GM19372 (cell line): ENCODE results near the gene SMIM14.
"Not testable (repeated sequence)": the region's sequence is repeated elsewhere in the genome, so short reads cannot be mapped to it uniquely, and the experiment has no call there.

Source experiments
- ATAC-seq: cut with Tn5 transposase; IDR thresholded peaks from one replicate; pipeline ENCODE4 v1.9.1; 2021; ENCODE audit warnings: mild to moderate bottlenecking, low read depth, moderate library complexity; ENCODE audit not compliant: unreplicated experiment

The SMIM14 gene

DNA sequence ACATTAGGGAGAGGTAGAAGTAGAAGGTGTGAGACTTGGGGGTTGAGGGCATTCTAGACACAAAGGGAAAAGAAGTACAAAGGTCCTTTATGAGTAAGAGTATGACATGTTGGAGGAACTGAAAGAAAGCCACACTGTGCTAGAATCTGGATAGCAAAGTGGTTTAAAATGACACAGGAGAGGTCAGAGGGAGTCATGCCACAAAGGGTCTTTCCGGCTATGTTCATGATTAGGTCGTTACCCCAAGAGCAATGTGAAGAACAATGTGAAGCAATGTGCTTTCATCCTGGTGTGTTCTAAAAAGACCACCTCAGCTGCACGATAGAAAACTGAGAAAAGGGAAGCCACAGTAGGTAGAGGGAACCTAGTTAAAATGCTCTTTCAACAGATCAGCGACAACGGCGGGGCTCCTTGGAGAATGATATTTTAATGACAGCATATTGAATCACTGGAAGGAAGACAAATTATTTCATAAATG lies 29.2 kb downstream of the SMIM14 start:
- ATAC-seq = peak; percentile 91

DNA sequence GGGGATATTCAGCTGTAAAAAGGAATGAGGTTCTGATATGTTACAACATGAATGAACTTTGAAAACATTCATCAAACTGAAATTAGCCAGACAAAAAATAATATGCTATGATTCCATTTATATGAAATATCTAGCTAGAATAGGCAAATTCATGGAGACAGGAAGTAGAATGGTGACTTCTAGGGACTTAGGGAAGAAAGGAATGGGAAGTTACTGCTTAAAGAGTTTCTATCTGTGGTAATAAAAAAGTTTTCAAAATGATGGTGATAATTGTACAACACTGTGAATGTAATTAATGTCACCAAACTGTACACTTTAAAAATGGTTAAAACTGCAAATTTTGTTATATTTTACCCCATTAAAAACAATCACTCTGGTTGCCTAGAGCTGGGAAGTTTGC lies 30.2 kb downstream of the SMIM14 start:
- ATAC-seq = no peak

DNA sequence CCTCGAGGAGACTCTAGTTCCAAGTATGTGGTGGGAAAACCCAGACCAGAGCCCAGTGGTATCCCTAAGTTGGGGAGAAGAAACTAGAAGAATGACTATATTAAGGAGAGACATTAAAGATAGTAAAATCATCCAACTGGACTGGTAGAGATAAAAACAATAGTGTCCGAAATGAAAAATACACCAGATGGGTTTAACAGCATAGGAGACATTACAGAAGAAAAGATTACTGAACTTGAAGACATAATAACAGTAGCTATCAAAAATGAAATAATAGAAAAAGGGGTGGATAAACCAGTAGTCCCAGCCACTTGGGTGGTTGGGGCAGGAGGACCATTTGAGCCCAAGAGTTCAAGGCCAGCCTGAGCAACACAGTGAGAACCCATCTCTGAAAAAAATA lies 31.9 kb downstream of the SMIM14 start:
- ATAC-seq = no peak

DNA sequence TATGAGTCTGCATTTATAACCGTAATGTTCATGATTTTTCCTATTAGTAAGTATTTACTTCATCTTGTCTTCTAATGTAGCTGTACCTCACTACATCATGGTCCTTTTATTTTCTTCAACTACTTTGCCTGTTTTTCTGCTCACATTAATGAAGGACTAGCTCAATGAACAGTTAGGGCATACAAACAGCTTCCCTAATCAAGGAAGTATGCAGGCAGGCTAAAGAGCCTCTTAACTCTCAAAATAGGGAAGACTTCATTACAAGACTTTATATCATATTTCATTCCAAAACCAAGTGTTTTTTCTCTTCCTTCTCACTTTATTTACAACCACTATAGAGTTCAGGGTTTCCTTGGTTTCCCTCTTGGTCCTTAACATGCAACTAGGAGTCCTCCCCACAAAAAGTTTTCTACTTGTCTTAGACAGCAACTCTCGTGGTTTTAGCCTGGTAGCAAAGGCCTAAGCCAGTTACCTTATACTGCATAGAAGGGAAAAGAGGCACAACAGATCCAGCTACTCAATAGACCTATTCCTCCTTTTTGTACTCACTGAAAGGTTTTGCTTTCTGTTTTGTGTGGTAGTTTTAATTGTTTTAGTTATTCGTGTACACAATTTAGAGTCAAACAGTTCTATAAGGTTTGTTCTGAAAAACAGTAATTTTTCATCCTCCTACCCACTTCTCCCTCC lies 40.8 kb downstream of the SMIM14 start:
- no peak for ATAC-seq

DNA sequence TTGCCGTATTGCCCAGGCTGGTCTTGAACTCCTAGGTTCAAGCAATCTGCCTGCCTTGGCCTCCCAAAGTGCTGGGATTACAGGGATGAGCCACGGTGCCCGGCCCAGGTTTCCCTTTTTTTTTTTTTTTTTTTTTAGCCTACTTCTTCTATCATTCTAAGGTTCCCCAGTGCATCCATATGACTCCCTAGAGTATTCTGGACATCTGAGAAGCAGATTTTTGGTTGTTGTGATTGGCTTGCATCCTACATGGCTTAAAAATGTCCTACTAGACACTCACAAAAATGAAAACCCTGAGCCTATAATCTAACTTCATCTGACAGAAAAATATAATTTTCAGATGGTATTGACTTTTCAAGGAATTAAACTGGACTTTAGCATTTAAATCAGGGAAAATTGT lies 41.7 kb downstream of the SMIM14 start:
- ATAC-seq = no peak

DNA sequence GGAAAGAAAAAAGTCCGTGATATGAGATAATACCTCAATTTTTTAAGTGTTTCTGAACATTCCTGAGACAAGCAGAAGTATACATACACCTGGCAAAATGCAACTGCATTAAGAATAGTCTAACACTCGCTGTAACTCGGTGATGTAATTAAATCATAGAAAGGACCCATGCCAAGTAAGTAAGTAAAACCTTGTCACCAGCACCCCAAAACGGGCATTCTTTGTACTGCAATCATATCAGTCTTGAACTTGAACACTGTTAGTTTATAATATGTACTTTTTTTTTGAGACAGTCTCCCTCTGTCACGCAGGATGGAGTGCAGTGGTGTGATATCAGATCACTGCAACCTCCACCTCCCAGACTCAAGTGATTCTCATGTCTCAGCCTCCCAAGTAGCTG lies 47.4 kb downstream of the SMIM14 start:
- no peak for ATAC-seq

DNA sequence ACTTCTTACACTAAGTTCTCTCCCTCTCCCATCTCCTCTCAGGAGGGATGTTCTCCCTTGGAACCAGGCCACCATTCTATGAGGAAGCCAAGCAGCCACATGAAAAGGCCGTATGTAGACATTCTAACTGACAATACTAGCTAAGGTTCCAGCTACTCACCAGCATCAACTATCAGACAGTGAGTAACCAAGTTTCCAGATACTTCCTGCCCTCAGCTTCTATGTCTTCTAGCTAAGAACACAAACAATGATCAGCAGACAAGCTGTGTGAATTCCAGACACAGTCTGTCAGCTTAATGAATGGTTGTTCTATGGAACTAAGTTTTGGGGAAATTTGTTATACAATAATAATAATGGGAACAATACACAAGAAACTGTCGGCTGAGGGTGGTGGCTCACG lies 50.8 kb downstream of the SMIM14 start:
- ATAC-seq = no peak

DNA sequence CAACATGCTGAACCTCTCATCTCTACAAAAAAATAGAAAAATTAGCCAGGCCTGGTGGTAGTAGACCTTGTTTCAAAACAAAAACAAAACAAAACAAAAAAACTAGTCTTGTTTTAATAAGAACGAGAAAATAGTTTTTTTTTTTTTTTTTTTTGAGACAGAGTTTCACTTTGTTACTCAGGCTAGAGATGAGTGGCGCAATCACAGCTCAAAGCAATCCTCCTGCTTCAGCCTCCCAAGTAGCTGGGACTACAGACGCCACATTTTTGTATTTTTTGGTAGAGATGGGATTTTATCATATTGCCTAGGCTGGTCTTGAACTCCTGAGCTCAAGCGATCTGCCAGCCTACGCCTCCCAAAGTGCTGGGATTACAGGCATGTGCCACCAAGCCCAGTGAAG lies 63.7 kb downstream of the SMIM14 start:
- no peak for ATAC-seq

DNA sequence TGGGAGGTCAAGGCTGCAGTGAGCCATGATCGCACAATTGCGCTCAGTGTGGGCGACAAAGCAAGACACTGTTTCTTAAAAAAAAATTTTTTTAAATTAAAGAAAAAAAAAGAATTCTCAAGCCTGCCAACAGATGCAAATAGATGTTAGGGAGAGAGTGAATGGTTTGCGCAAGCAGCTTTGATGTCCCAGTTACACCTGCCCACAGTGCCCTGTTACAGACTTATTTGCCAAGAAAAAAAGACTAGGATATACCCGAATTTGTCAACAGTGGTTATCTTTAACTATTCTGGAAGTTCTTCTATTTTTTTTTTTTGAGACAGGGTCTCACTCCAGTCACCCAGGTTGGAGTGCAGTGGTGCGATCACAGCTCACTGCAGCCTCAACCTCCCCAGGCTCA lies 67.2 kb downstream of the SMIM14 start:
- no peak for ATAC-seq

DNA sequence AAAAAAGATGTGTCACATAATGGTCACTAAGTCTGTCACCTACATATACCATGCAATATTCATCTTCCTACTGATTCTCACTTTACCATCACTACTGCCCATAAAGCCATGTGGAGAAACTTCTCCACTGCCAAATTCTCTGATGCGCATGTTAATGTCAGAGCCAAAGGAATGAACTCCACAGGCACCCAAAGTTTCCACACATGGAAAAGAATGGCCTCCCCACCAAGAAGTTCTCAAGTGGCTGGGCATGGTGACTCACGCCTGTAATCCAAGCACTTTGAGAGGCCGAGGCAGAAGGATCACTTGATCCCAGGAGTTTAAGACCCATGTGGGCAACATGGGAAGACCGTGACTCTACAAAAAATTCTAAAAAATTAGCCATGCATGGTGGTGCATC lies 67.6 kb downstream of the SMIM14 start:
- no peak for ATAC-seq

DNA sequence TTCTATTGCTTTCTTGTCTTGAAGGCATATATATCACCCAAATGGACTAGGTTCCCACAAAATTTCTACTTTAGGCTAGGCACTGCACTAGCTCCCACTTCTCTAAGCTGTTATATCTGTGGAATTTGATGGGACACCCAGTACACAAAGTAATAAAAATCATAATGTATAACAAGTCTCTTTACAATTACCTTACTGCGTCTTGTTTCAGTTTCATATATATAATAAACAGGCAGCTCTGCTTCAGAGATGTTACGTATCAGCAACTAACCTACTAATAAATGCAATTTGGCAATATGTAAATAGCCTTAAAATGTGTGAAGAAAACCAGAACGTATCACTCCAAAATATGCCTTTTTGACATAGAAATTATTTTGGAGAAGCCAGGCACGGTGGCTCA lies 69.5 kb downstream of the SMIM14 start:
- no peak for ATAC-seq

DNA sequence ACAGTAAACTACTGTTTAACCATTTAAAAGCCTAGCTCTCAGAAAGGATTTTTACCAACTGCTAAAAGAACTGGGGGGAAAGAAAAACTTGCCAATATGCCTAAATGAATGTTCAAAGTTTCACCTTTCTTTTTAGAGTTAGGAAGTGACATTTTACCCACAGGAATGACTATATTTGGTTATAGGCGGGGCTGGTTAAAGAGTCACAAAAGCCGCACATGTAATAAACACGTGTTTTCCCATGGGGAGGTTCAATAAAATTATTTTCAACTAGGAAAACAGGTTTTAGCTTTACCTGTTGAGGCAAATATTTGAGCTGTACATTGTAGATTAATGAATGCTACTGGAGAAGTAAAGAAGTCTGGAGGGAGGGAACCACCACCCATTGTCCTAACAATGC lies 69.9 kb downstream of the SMIM14 start:
- ATAC-seq = no peak

DNA sequence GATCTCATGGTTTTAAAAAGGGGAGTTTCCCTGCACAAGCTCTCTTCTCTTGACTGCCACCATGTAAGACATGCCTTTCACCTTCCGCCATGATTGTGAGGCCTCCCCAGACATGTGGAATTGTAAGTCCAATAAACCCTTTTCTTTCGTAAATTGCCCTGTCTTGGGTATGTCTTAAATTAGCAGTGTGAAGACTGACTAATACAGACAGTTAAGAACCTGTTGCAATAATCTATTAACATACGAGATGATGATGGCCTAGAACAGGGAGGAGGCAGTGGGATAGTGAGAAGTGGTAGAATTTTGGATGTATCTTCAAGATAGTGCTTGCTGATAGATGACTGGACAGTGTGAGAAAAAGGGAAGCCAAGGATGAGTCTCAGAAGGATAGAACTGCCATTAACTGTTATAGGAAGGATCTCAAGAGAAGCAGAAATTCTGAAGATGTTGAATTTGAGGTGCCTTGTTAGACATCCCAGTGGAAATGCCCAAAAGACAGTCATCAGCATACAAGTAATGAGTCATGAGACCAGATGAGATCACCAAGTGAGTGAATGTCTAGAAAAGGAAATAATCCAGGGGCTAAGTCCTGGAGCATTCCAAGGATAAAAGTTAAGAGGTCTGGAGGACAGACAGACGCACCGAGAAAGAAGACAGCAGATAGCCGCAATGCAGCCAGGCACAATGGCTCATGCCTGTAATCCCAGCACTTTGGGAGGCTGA lies 72.6 kb downstream of the SMIM14 start:
- no peak for ATAC-seq

DNA sequence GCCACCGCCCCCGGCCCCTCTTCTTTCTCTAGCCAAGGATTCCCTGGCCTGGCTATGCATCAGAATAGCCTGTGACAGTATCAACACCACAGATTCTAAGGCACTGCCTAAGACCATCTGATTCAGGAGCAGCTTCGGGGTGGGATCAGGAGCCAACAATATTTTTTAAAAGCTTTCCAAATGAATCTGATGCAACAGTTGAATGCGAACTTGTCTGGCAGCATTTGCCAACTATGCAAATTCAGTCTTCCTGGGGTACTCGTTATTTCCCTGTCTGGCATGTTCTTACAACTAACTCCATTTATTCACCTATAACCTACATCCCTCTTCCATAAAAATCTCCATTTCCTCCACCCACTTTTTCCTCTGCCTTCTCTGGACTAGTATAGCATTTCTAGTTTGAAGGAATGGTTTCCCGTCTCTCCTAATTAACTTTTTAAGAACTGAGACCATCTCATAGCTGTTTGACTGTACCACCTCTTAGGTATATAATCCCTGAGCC lies 75.3 kb downstream of the SMIM14 start:
- no peak for ATAC-seq

DNA sequence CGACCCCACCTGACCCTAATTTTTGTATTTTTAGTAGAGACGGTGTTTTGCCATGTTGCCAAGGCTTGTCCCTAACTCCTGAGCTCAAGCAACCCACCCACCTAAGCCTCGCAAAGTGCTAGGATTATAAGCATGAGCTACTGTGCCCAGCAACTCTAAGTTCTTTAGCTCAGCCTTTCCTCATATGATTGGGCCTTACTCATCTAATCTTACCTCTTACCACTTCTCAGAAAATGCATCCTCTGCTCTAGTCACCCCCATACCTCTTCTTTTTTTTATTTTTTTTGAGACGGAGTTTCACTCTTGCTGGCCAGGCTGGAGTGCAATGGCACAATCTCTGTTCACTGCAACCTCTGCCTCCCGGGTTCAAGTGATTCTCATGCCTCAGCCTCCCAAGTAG lies 75.9 kb downstream of the SMIM14 start:
- ATAC-seq = no peak

DNA sequence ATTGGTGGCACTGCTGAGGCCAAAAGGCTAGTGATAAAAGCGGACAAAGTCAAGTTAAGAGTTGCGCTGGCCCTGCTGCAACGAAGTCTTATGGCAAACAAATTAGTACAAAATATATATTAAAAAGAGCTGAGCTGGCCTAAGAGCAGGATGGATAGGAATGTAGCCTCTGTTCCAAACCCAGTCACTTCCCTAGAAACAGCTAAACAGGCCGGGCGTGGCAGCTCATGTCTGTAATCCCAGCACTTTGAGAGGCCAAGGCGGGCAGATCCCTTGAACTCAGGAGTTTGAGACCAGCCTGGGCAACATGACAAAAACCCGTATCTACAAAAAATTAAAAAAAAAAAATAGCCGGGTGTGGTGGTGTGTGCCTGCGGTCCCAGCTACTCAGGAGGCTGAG lies 79.0 kb downstream of the SMIM14 start:
- ATAC-seq = no peak

DNA sequence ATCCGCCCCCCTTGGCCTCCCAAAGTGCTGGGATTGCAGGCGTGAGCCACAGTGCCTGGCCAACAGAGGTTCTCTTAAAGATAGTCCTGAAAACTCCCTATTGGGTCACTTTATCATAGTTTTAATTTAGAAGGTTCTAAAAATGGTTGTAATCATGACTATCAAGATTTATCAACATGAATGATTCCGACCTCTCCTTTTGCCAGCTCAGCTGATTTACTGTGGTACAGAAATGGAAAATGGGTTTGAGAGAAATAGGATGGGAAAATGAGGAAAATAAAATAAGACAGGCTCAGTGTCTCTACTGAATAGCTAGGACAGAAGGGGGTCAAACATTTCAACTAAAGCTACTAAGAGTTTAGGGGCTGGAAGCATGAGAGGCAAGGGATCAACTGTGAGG lies 83.2 kb downstream of the SMIM14 start:
- ATAC-seq = no peak

DNA sequence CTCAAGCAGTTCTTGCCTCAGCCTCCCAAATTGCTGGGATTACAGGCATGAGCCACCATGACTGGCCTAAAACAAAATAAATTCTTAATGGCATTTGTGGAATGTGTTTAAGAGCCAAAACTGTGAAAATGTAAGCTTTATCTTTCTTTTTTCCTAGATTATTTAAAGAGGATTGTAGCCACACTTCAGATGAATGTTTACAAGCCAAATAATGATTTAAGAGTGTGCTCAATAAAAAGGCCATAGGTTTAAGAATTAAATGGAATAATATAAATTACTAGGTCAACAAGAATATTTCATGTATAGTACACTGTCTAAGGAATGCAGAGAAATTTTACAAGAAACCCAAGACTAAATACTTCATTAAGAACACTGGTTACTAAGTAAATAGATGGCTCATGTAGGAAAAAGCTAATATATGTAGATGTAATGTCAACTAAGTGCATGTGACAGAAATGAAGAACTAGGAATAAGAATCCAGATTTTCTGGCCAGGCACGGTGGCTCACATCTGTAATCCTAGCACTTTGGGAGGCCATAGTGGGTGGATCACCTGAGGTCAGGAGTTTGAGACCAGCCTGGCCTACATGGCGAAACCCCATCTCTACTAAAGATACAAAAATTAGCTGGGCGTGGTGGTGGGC lies 90.1 kb downstream of the SMIM14 start:
- no peak for ATAC-seq

DNA sequence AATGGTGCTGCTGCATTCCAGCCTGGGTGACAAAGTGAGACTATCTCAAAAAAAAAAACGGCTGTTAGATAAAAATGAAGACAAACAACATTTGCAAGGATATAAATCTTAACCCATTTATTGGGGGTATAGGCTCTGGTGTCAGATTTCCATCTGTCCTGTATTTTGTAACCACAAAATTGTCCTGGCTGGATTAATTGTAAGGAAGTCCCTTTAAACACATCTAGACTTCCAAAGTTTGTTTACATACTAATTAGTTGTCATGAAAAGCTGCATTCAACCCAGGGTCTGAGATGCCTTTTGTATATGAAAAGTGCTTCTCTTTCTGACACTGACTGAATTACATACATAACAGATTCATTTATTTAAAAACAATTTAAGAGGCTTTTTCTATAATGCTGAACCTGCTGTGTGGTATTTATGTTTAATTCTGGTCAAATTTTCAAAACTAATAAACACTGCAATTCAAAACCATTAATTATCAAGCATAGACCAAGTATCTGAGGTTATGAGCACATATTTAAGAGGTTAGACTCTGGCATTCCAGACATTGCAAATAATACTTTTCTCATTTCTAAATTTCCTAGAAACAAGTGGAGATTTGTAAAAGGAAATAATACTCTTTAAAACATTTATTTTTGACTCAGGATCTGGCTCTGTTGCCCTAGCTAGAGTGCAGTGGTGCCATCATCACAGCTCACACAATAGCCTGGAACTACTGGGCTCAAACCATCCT lies 93.9 kb downstream of the SMIM14 start:
- ATAC-seq = no peak

DNA sequence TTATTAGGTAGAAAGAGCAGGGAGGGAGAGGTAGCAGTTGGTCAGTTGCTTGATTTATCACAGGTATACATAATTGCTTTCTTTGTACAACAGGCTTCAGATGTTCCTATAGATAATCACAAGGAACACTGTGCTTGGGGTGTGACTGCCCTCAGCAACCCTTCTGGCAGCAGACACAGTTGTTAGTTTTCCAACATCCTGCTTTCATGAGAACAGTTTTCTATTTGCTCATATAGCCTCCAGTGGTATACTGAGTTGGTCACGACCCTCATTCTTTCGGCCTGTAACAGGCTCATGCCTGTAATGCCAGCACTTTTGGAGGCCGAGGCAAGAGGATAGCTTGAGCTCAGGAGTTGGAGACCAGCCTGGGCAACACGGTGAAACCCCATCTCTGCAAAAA lies 94.6 kb downstream of the SMIM14 start:
- not testable (repeated sequence) for ATAC-seq

DNA sequence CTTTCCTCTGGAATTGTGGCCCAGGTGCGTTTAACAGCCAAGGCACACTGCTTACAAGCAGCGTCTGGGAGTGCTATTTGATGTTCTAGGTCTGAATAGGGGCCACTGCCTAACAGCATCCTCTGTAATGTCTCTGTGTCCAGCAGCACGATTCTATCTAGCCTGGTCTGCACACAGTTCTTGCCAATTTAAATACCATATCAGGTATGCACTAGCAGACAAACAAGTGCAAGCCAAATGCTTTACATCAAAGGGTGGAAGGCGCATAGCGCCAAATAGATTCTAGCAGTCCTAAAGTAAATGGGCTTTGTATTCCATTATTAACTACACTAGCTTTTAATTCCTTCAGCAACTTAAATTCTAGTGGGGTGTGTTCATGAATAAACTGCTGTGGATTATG lies 95.6 kb downstream of the SMIM14 start:
- ATAC-seq = no peak
